ENCODE results near the gene HACL1.

GRCh38 chr3:15645246-15645645, 43.9 kb upstream of the HACL1 start:
- TF ChIP-seq CTCF (IDR thresholded peaks at IDR 0.05) (no peak), POLR2A (IDR thresholded peaks at IDR 0.05) (no peak)

All from right lobe of liver (tissue), 4 donors.